Adrenal gland (tissue), 12 donors: Measurements from ENCODE around the gene GOLPH3. TPM values are rescaled to one million over a fixed set of nuclear protein-coding genes. Genes with fewer than 3 reads are reported as not detected.

Experiments used
- DNase-seq, 7 donors: peaks; one replicate each; pipeline ENCODE4 v3.0.0-alpha.2; 2019 to 2020
- H3K27ac ChIP-seq, 5 donors: fragments of 200-600 bp; sonication (generic) in 4 of 5; 1 replicate in 3 of 5; 2 replicates in 2 of 5; pipeline versions ENCODE4 v1.5.1 to v1.8.0; 2016 to 2020; ENCODE audit warnings: mild to moderate bottlenecking in 1 of 5
- H3K27me3 ChIP-seq: fragments of 200-600 bp; 2 replicates; pipeline ENCODE4 v1.8.0; 2021
- H3K36me3 ChIP-seq, 2 donors: fragments of 200-600 bp; replicated peaks in 1 of 2; 1 replicate in 1 of 2; 2 replicates in 1 of 2; pipeline versions ENCODE4 v1.5.1 to v1.8.0; 2018 to 2022
- H3K4me1 ChIP-seq, 2 donors: fragments of 200-600 bp; replicated peaks in 1 of 2; 1 replicate in 1 of 2; 2 replicates in 1 of 2; pipeline versions ENCODE4 v1.5.1 to v1.8.0; 2018 to 2021
- H3K4me3 ChIP-seq, 4 donors: fragments of 200-600 bp; sonication (generic) in 3 of 4; one replicate each; pipeline ENCODE4 v1.5.1; 2016 to 2018
- H3K9me3 ChIP-seq, 3 donors: fragments of 200-600 bp; sonication (generic) in 1 of 3; replicated peaks in 1 of 3; 1 replicate in 2 of 3; 2 replicates in 1 of 3; pipeline versions ENCODE4 v1.5.1 to v1.8.0; 2016 to 2021
- POLR2A ChIP-seq, 2 donors: fragments of 450-650 bp; IDR thresholded peaks; one replicate each; pipeline ENCODE4 v1.6.1; 2017; ENCODE audit warnings: antibody characterized with exemption in 2 of 2, mild to moderate bottlenecking in 2 of 2, moderate library complexity in 1 of 2
- WGBS, 4 donors: extraction: QIAGEN DNeasy Blood & Tissue Kit in 2 of 4; methylation state at CpG; one replicate each; pipeline versions ENCODE4 v1.1.5 to v1.1.7; 2013 to 2017; 5-methylcytosine and 5-hydroxymethylcytosine counted together
- intact Hi-C, 2 donors: fragments of 100-400 bp; cut with DNase I; formaldehyde crosslinking; loops; one replicate each; pipeline versions ENCODE4 v1.14.1 to v1.15.0; 2022 to 2023
- polyA plus RNA-seq, 3 donors: library from polyadenylated mRNA; stranded (reverse); fragments of 200-250 nt in 2 of 3; fragments of 350-450 nt in 1 of 3; fragmentation: Illumina TruSeq in 1 of 3; extraction: RNeasy Lipid Tissue Mini Kit (QIAGEN cat#74804) in 1 of 3; gene quantifications; one replicate each; pipeline ENCODE4 v1.2.3, GENCODE V29; 2013 to 2014
- total RNA-seq, 9 donors: library from RNA; depleted of rRNA in 4 of 9; stranded (reverse); fragments of >200 nt in 4 of 9; fragments of 120-200 nt in 1 of 9; fragmentation: NEBNext Ultra II Directional in 1 of 9; extraction: Animal tissue kit (Norgen Biotek cat#: 25700) in 1 of 9; gene quantifications; one replicate each; pipeline versions ENCODE4 v1.1.0 to v1.2.4, GENCODE V29; 2013 to 2023
- TF ChIP-seq, protein P1 (sequence below), 6 experiments: fragments of 450-650 bp in 4 of 6; fragments of 200-600 bp in 2 of 6; sonication (generic) in 1 of 6; IDR thresholded peaks; 1 replicate in 5 of 6; 2 replicates in 1 of 6; pipeline versions ENCODE4 v1.5.1 to v1.8.0; 2016 to 2021; ENCODE audit warnings: antibody characterized with exemption in 6 of 6, mild to moderate bottlenecking in 2 of 6, moderate library complexity in 1 of 6
- donor health status: healthy with polysubstance abuse.
- donor health status: Bipolar disorder and iron deficiency.
- donor health status: DM: yes; HTN: yes; CAD: no.
- donor health status: DM: no; HTN: no; CAD: no.
- donor health status: DM: no; HTN: no; CAD: no.
- donor health status: DM: yes; HTN: yes; CAD: no.

The GOLPH3 gene
- total and polyA plus RNA-seq, 12 donors: 27.8 to 206 (median 77.0) TPM

DNA sequence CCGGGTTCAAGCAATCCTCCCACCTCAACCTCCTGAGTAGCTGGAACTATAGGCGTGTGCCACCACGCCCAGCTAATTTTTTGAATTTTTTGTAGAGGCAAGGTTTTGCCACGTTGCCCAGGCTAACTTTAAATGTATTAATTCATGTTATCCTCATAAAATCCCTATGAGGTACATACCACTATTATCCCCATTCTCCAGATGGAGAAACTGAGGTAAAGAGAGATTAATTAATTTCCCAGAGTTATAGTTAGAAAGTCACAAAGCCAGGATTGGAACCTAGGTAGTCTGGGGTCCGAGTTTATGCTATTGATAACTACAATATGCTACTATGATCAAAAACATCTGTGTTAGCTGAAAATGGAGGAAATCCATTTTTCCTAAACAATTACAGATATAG lies 31.9 kb upstream of the GOLPH3 start:
- Histone ChIP-seq H3K27me3 (no peaks in the 10 kb centered on the region), H3K27ac (no peak overlapping the region), H3K4me1 (peaks cover under 1 to 6% of the 10 kb centered on the region in 2 donors), H3K36me3 (no peaks in the 10 kb centered on the region), H3K4me3 (no peak overlapping the region), H3K9me3 (no peaks in the 10 kb centered on the region)
- TF ChIP-seq POLR2A (IDR thresholded peaks at IDR 0.05): no peak
- TF ChIP-seq, protein P1, sequence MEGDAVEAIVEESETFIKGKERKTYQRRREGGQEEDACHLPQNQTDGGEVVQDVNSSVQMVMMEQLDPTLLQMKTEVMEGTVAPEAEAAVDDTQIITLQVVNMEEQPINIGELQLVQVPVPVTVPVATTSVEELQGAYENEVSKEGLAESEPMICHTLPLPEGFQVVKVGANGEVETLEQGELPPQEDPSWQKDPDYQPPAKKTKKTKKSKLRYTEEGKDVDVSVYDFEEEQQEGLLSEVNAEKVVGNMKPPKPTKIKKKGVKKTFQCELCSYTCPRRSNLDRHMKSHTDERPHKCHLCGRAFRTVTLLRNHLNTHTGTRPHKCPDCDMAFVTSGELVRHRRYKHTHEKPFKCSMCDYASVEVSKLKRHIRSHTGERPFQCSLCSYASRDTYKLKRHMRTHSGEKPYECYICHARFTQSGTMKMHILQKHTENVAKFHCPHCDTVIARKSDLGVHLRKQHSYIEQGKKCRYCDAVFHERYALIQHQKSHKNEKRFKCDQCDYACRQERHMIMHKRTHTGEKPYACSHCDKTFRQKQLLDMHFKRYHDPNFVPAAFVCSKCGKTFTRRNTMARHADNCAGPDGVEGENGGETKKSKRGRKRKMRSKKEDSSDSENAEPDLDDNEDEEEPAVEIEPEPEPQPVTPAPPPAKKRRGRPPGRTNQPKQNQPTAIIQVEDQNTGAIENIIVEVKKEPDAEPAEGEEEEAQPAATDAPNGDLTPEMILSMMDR (IDR thresholded peaks at IDR 0.05): no peak
- no peak for DNase-seq
- intact Hi-C loops: no loop called here
- WGBS, 4 donors: 78 to 84% (median 80%) methylated on average over 5 of the region's 5 CpGs

DNA sequence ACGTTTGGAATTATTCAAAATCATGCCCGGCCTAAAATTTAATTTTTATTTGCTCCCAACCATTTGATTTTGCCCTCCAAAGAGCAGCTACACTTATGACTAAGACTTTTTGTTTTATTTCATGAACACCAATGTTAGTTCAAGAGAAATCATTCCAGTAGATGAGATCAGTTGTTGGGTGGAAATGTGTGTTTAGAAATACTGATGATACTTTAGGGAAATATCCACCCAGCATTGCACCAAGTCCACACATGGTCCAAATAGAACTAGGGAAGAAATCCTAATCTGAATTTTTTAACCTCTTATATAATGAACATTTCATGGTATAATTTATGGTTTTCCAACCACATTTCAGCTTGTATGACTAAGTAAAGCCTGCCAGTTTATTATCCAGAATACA lies 28.3 kb upstream of the GOLPH3 start:
- Histone ChIP-seq H3K36me3 (no peaks in the 10 kb centered on the region), H3K9me3 (no peaks in the 10 kb centered on the region), H3K4me1 (peaks cover 6 to 10% of the 10 kb centered on the region in 2 donors), H3K27me3 (no peaks in the 10 kb centered on the region), H3K27ac (no peak overlapping the region), H3K4me3 (no peak overlapping the region)
- no peak for DNase-seq
- 90 to 98% (median 91%) methylated on average over 2 of the region's 2 CpGs for WGBS, 4 donors
- intact Hi-C loops: no loop called here
- no peak for TF ChIP-seq POLR2A (IDR thresholded peaks at IDR 0.05)
- TF ChIP-seq, protein P1 (IDR thresholded peaks at IDR 0.05): no peak

DNA sequence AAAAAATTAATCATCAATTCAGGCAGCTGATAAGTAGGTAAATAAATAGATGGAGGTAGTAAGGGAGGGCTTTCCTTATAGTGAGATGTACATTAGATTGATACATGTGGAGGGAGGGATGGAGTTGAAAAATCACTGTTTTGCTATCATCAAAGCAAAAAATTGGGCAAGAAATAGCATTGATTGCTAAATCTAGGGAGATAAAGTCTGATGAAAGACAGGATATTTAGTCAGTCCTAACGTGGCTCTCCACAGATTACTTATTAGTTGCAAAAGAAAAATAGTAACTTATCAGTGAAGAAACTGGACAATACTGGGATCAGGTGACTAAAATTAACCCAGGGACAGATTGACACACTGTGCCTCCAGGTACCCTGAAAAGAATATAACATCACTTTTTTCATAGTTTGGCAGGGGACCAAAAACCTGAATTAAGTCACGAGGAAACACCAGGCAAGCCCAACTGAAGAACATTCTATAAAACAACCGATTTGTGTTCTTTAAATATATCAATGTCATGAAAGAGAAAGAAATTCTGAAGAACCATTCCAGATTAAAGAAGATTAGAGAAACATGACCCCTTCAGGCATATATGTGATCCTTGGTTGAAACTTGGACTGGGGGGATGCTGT lies 27.1 kb upstream of the GOLPH3 start:
- H3K36me3 ChIP-seq: no peaks in the 10 kb centered on the region
- H3K4me1 ChIP-seq: peaks cover 6 to 10% of the 10 kb centered on the region in 2 donors
- no peaks in the 10 kb centered on the region for H3K27me3 ChIP-seq
- H3K27ac ChIP-seq: no peak overlapping the region
- 8 to 22% (median 10%) methylated on average over 3 of the region's 3 CpGs for WGBS, 4 donors
- H3K9me3 ChIP-seq: no peaks in the 10 kb centered on the region
- intact Hi-C loops: no loop called here
- TF ChIP-seq POLR2A (IDR thresholded peaks at IDR 0.05): no peak
- TF ChIP-seq, protein P1 (IDR thresholded peaks at IDR 0.05): no peak
- H3K4me3 ChIP-seq: no peak overlapping the region
- no peak for DNase-seq

DNA sequence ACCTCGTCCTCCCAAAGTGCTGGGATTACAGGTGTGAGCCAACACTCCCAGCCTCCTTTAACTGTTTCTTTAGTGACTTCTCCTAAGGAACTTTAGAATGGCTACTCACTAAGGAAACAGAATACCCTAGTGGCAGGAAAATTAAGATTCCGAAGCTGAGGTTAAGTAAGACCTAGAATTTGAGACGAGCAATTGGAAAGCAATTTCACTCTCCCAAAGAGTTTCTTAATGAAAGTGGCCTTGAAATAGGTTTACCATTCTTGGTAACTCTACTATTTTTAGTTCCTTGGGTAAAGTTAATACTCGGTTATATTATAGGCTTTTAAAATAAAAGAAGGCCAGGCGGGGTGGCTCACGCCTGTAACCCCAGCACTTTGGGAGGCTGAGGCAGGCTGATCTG lies 22.9 kb upstream of the GOLPH3 start:
- intact Hi-C loops: no loop called here
- no peak overlapping the region for H3K27ac ChIP-seq
- peaks cover 13 to 23% of the 10 kb centered on the region in 2 donors for H3K4me1 ChIP-seq
- no peak for TF ChIP-seq POLR2A (IDR thresholded peaks at IDR 0.05)
- TF ChIP-seq, protein P1 (IDR thresholded peaks at IDR 0.05): no peak
- 74 to 83% (median 80%) methylated on average over 6 of the region's 6 CpGs for whole genome bisulfite sequencing, 4 donors
- no peak for DNase-seq
- no peak overlapping the region for H3K4me3 ChIP-seq
- no peaks in the 10 kb centered on the region for H3K36me3 ChIP-seq
- no peaks in the 10 kb centered on the region for H3K27me3 ChIP-seq
- H3K9me3 ChIP-seq: no peaks in the 10 kb centered on the region
